Adrenal gland (tissue), 12 donors: ENCODE measurements around the gene DDR1. TPM values are rescaled to one million over a fixed set of nuclear protein-coding genes. Genes with fewer than 3 reads are reported as not detected.
"Not testable (repeated sequence)": the region's sequence is repeated elsewhere in the genome, so short reads cannot be mapped to it uniquely, and the experiment has no call there.

Experiments
- DNase-seq, 7 donors: peaks; one replicate each; pipeline ENCODE4 v3.0.0-alpha.2; 2019 to 2020
- H3K27ac ChIP-seq, 5 donors: fragments of 200-600 bp; sonication (generic) in 4 of 5; 1 replicate in 3 of 5; 2 replicates in 2 of 5; pipeline versions ENCODE4 v1.5.1 to v1.8.0; 2016 to 2020; ENCODE audit warnings: mild to moderate bottlenecking in 1 of 5
- H3K27me3 ChIP-seq: fragments of 200-600 bp; 2 replicates; pipeline ENCODE4 v1.8.0; 2021
- H3K36me3 ChIP-seq, 2 donors: fragments of 200-600 bp; replicated peaks in 1 of 2; 1 replicate in 1 of 2; 2 replicates in 1 of 2; pipeline versions ENCODE4 v1.5.1 to v1.8.0; 2018 to 2022
- H3K4me1 ChIP-seq, 2 donors: fragments of 200-600 bp; replicated peaks in 1 of 2; 1 replicate in 1 of 2; 2 replicates in 1 of 2; pipeline versions ENCODE4 v1.5.1 to v1.8.0; 2018 to 2021
- H3K4me3 ChIP-seq, 4 donors: fragments of 200-600 bp; sonication (generic) in 3 of 4; one replicate each; pipeline ENCODE4 v1.5.1; 2016 to 2018
- H3K9me3 ChIP-seq, 3 donors: fragments of 200-600 bp; sonication (generic) in 1 of 3; replicated peaks in 1 of 3; 1 replicate in 2 of 3; 2 replicates in 1 of 3; pipeline versions ENCODE4 v1.5.1 to v1.8.0; 2016 to 2021
- POLR2A ChIP-seq, 2 donors: fragments of 450-650 bp; IDR thresholded peaks; one replicate each; pipeline ENCODE4 v1.6.1; 2017; ENCODE audit warnings: antibody characterized with exemption in 2 of 2, mild to moderate bottlenecking in 2 of 2, moderate library complexity in 1 of 2
- WGBS, 4 donors: extraction: QIAGEN DNeasy Blood & Tissue Kit in 2 of 4; methylation state at CpG; one replicate each; pipeline versions ENCODE4 v1.1.5 to v1.1.7; 2013 to 2017; 5-methylcytosine and 5-hydroxymethylcytosine counted together
- intact Hi-C, 2 donors: fragments of 100-400 bp; cut with DNase I; formaldehyde crosslinking; loops; one replicate each; pipeline versions ENCODE4 v1.14.1 to v1.15.0; 2022 to 2023
- polyA plus RNA-seq, 3 donors: library from polyadenylated mRNA; stranded (reverse); fragments of 200-250 nt in 2 of 3; fragments of 350-450 nt in 1 of 3; fragmentation: Illumina TruSeq in 1 of 3; extraction: RNeasy Lipid Tissue Mini Kit (QIAGEN cat#74804) in 1 of 3; gene quantifications; one replicate each; pipeline ENCODE4 v1.2.3, GENCODE V29; 2013 to 2014
- total RNA-seq, 9 donors: library from RNA; depleted of rRNA in 4 of 9; stranded (reverse); fragments of >200 nt in 4 of 9; fragments of 120-200 nt in 1 of 9; fragmentation: NEBNext Ultra II Directional in 1 of 9; extraction: Animal tissue kit (Norgen Biotek cat#: 25700) in 1 of 9; gene quantifications; one replicate each; pipeline versions ENCODE4 v1.1.0 to v1.2.4, GENCODE V29; 2013 to 2023
- TF ChIP-seq, protein P1 (sequence below), 6 experiments: fragments of 450-650 bp in 4 of 6; fragments of 200-600 bp in 2 of 6; sonication (generic) in 1 of 6; IDR thresholded peaks; 1 replicate in 5 of 6; 2 replicates in 1 of 6; pipeline versions ENCODE4 v1.5.1 to v1.8.0; 2016 to 2021; ENCODE audit warnings: antibody characterized with exemption in 6 of 6, mild to moderate bottlenecking in 2 of 6, moderate library complexity in 1 of 6
- donor health status: healthy with polysubstance abuse.
- donor health status: Bipolar disorder and iron deficiency.
- donor health status: DM: yes; HTN: yes; CAD: no.
- donor health status: DM: no; HTN: no; CAD: no.
- donor health status: DM: no; HTN: no; CAD: no.
- donor health status: DM: yes; HTN: yes; CAD: no.

The DDR1 gene
- total and polyA plus RNA-seq, 12 donors: 18.0 to 239 (median 63.9) TPM

DNA sequence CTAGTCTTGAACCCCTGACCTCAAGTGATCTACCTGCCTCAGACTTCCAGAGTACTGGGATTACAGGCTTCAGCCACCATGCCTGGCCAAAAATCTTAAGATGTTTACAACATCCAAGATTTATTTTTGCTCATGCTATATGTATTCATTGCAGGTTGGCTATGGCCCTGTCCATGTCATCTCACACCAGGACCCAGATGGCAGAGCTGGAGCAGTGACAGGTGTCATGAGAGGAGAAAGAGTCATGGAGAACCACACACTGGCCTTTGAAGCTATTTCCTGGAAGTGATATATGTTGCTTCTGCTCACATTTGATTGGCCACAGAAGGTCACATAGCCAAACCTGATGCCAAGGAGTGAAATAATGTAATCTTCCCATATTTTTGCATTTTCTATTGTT is 13.8 kb upstream of the DDR1 start:
- Histone ChIP-seq H3K9me3 (peaks cover 0 to 7% (median 0%) of the 10 kb centered on the region in 3 donors), H3K4me1 (peaks cover 0 to 2% of the 10 kb centered on the region in 2 donors), H3K27me3 (no peaks in the 10 kb centered on the region), H3K4me3 (no peak overlapping the region), H3K27ac (no peak overlapping the region), H3K36me3 (no peaks in the 10 kb centered on the region)
- TF ChIP-seq, protein P1, sequence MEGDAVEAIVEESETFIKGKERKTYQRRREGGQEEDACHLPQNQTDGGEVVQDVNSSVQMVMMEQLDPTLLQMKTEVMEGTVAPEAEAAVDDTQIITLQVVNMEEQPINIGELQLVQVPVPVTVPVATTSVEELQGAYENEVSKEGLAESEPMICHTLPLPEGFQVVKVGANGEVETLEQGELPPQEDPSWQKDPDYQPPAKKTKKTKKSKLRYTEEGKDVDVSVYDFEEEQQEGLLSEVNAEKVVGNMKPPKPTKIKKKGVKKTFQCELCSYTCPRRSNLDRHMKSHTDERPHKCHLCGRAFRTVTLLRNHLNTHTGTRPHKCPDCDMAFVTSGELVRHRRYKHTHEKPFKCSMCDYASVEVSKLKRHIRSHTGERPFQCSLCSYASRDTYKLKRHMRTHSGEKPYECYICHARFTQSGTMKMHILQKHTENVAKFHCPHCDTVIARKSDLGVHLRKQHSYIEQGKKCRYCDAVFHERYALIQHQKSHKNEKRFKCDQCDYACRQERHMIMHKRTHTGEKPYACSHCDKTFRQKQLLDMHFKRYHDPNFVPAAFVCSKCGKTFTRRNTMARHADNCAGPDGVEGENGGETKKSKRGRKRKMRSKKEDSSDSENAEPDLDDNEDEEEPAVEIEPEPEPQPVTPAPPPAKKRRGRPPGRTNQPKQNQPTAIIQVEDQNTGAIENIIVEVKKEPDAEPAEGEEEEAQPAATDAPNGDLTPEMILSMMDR (IDR thresholded peaks at IDR 0.05): no peak
- no peak for TF ChIP-seq POLR2A (IDR thresholded peaks at IDR 0.05)
- intact Hi-C loops: no loop called here
- DNase-seq: no peak

DNA sequence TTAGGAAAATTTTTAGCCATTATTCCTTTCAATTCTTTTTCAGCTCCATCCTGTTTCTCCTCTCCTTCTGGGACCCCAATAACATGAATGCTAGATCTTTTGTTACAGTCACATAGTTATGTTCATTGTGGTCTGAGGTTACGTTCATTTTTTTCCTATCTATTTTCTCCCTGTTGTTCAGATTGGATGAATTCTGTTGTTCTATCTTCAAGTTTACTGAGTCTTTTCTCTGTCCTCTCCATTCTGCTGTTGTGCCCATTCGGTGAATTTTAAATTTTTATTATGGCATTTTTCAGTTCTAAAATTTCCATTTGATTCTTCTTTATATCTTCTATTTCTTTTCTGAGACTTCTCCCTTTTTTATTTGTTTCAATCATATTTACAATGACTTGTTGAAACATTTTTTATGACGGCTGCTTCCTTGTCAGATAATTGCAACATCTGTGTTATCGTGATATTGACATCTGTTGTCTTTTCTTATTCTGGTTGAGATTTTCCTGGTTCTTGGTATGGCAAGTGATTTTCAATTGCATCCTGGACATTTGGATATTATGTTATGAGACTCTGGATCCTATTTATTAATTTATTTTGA is 12.6 kb upstream of the DDR1 start:
- Histone ChIP-seq H3K4me1 (peaks cover 5 to 12% of the 10 kb centered on the region in 2 donors), H3K27ac (no peak overlapping the region), H3K36me3 (no peaks in the 10 kb centered on the region), H3K27me3 (no peaks in the 10 kb centered on the region), H3K4me3 (no peak overlapping the region), H3K9me3 (peaks cover 0 to 7% (median 0%) of the 10 kb centered on the region in 3 donors)
- DNase-seq: no peak
- intact Hi-C loops: no loop called here
- WGBS, 4 donors: 81 to 90% (median 82%) methylated on average over 4 of the region's 4 CpGs
- TF ChIP-seq, protein P1 (IDR thresholded peaks at IDR 0.05): no peak
- TF ChIP-seq POLR2A (IDR thresholded peaks at IDR 0.05): no peak

DNA sequence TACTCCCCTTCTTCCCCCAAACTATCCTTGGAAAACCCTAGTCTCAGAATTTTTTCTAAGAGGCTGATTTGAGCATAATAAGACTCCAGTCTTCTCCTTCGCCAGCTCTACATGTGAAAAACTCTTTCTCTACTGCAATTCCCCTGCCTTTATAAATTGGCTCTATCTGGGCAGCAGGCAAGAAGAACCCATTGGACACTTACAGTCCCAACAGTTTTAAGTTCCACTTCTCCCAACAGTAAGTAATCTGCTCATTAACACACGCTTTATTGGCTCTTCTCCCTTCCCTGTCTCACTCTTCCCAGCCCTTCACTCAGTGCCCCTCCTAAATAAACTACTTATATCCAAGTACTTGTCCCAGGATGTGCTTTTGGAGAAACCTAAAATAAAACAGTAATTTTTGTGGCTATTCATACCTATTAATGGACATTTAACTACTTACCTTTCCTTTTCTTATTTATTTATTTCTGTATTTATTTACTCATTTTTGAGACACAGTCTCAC is 11.1 kb upstream of the DDR1 start:
- Histone ChIP-seq H3K9me3 (peaks cover 0 to 7% (median 0%) of the 10 kb centered on the region in 3 donors), H3K27me3 (no peaks in the 10 kb centered on the region), H3K4me3 (no peak overlapping the region), H3K4me1 (peaks cover 9 to 26% of the 10 kb centered on the region in 2 donors), H3K36me3 (no peaks in the 10 kb centered on the region), H3K27ac (no peak overlapping the region)
- intact Hi-C loops: no loop called here
- 94 to 99% (median 97%) methylated on average over 2 of the region's 2 CpGs for whole genome bisulfite sequencing, 4 donors
- no peak for DNase-seq
- TF ChIP-seq, protein P1 (IDR thresholded peaks at IDR 0.05): no peak
- no peak for TF ChIP-seq POLR2A (IDR thresholded peaks at IDR 0.05)

DNA sequence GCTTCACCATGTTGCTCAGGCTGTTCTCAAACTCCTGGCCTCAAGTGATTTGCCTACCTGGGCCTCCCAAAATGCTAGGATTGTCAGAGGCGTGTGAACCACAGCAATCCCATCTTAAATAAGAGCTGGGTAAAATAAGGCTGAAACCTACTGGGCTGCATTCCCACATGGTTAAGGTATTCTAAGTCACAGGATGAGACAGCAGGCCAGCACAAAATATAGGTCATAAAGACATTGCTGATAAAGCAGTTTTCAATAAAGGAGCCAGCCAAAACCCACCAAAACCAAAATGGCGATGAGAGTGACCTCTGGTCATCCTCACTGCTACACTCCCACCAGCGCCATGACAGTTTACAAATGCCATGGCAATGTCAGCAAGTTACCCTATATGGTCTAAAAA is 10.5 kb upstream of the DDR1 start:
- H3K27me3 ChIP-seq, H3K36me3 ChIP-seq, DNase-seq, H3K4me3 ChIP-seq, H3K27ac ChIP-seq, intact Hi-C loops, H3K9me3 ChIP-seq: not testable (repeated sequence)
- WGBS, 4 donors: 98 to 100% (median 99%) methylated on average over 1 to 3 of the region's 3 CpGs
- peaks cover 9 to 27% of the 10 kb centered on the region in 2 donors for H3K4me1 ChIP-seq
